Cardiac muscle cell (in vitro differentiated cells and primary cell): ENCODE results near the gene C19orf44. TPM values are rescaled to one million over a fixed set of nuclear protein-coding genes. Genes with fewer than 3 reads are reported as not detected.
A peak's percentile ranks its signal among the peaks of the same experiment; 100 is the strongest.

Source experiments
- DNase-seq, 2 donors: peaks; one replicate each; pipeline versions ENCODE4 v3.0.0 to v3.0.0-alpha.2; 2010 to 2017; ENCODE audit warnings: low read depth in 1 of 2, low spot score in 1 of 2
- H3K27ac ChIP-seq: fragments of 200-600 bp; sonication (generic); 2 replicates; pipeline ENCODE4 v1.5.1; 2016
- H3K27me3 ChIP-seq: fragments of 200-600 bp; sonication (generic); 2 replicates; pipeline ENCODE4 v1.6.0; 2016; ENCODE audit warnings: control low read depth
- H3K36me3 ChIP-seq: fragments of 200-600 bp; sonication (generic); 2 replicates; pipeline ENCODE4 v1.5.1; 2016; ENCODE audit warnings: control low read depth
- H3K4me1 ChIP-seq: fragments of 200-600 bp; sonication (generic); 2 replicates; pipeline ENCODE4 v1.8.1; 2017; ENCODE audit warnings: low read depth, mild to moderate bottlenecking, mixed run types
- H3K4me3 ChIP-seq: fragments of 200-600 bp; sonication (generic); 2 replicates; pipeline ENCODE4 v1.5.1; 2016; ENCODE audit warnings: mild to moderate bottlenecking
- H3K9me3 ChIP-seq: fragments of 200-600 bp; sonication (generic); 2 replicates; pipeline ENCODE4 v1.5.1; 2017; ENCODE audit warnings: low read depth, mild to moderate bottlenecking, control low read depth
- polyA plus RNA-seq: library from polyadenylated mRNA; unstranded; fragments of >200 nt; fragmentation: Nextera tagmentation; extraction: Ambion mirVana; gene quantifications from 2 replicates; pipeline ENCODE4 v1.2.1, GENCODE V29; 2016
- total RNA-seq: library from RNA; depleted of rRNA; stranded (reverse); fragments of >200 nt; gene quantifications from 2 replicates; pipeline ENCODE4 v1.2.3, GENCODE V29; 2016
- TF ChIP-seq, protein P1 (sequence below): IDR thresholded peaks from 2 replicates; pipeline ENCODE4 v1.5.1; 2012; ENCODE audit warnings: low read depth, mild to moderate bottlenecking, low read length

The C19orf44 gene
- total and polyA plus RNA-seq, 2 experiments from 2014 or later, result 5.1 to 9.2 TPM

DNA sequence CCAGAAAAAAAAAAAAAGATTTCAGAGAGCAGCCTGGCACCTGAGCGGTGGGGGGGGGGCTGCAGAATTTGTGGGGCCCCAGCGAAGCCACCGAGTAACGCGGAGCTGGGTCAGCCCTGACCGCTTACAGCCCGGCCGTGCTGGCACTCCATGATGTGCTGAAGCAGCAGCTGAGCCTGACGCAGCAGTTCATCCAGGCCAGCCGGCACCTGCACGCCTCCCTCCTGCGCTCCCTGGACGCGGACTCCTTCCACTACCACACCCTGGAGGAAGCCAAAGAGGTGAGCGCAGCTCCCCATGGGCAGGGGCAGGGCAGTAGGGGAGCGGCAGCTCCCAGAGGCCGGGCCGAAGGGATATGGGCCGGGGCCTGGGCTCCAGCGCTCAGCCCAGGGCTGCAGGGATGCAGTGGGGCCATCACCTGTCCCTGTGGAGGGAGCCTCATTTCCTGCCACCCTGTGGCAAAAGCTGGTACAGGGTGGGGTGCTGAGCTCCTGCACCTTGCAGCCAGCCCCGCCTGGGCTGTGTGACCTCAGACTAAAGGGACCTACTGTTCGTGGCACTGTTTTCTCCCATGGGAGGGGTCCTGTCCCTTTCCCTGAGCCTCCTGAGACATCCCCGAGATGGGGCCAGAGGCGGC is 18.3 kb downstream of the C19orf44 start:
- no peak for DNase-seq

DNA sequence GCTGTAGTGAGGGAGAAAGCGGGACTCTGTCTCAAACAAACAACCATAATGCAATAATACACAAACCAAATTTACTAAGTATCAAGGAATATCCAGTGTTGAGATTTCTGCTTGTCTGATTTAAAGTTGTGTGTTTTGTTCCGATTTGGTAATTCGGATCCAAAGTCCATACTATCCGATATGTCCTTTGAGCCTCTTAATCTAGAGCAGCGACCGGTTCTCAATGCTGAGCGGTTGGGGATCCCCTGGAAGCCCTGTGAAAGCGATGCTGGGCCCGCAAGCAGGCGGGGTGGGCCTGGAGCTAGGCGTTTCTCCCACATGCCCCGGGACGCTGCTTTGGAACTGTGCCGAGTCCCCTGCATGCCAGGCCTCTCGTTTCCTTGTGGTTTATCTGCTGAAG is 20.2 kb downstream of the C19orf44 start:
- H3K27me3 ChIP-seq, result no peaks in the 10 kb centered on the region
- DNase-seq, result no peak
- no peak overlapping the region for H3K4me3 ChIP-seq
- H3K9me3 ChIP-seq, result no peaks in the 10 kb centered on the region
- peaks cover 39% of the 10 kb centered on the region for H3K36me3 ChIP-seq
- H3K27ac ChIP-seq, result no peak overlapping the region
- TF ChIP-seq, protein P1, sequence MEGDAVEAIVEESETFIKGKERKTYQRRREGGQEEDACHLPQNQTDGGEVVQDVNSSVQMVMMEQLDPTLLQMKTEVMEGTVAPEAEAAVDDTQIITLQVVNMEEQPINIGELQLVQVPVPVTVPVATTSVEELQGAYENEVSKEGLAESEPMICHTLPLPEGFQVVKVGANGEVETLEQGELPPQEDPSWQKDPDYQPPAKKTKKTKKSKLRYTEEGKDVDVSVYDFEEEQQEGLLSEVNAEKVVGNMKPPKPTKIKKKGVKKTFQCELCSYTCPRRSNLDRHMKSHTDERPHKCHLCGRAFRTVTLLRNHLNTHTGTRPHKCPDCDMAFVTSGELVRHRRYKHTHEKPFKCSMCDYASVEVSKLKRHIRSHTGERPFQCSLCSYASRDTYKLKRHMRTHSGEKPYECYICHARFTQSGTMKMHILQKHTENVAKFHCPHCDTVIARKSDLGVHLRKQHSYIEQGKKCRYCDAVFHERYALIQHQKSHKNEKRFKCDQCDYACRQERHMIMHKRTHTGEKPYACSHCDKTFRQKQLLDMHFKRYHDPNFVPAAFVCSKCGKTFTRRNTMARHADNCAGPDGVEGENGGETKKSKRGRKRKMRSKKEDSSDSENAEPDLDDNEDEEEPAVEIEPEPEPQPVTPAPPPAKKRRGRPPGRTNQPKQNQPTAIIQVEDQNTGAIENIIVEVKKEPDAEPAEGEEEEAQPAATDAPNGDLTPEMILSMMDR, result no peak
- H3K4me1 ChIP-seq, result no peaks in the 10 kb centered on the region

More for the DNA sequence above, 18.3 kb downstream of the C19orf44 start:
- Histone ChIP-seq H3K4me1 (no peaks in the 10 kb centered on the region), H3K36me3 (peaks cover 23% of the 10 kb centered on the region), H3K27me3 (no peaks in the 10 kb centered on the region), H3K9me3 (no peaks in the 10 kb centered on the region), H3K4me3 (no peak overlapping the region), H3K27ac (no peak overlapping the region)
- TF ChIP-seq, protein P1, result no peak

DNA sequence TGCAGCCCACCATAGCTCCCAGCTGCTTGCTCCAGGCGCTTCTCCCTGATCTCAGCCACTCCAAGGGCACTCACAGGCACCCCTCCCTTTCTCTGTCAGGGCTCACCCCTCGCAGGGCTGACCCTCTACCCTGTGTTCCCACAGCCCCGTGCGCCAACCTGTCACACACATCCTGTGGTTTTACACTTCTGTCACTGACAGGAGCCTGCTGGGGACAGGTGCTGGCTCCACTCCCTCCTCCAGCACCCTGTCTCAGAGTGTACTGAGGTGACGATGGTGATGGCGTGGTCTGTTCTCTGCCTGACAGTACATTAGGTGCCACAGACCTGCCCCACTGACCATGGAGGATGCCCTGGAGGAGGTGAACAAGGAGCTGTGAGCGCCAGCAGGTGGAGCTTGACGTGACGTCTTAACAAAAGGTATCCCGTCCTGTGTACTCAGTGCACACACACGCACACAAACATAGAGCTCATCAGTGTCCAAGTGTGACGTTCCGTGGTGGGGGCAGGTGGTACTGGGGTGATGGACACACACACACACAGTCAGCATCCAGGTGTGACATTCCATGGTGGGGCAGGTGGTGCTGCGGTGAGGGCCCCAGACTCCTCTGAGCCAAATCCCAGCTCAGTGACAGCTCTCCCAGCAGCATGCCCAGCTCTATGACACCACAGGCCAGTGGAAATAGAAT is 20.9 kb downstream of the C19orf44 start:
- no peak for DNase-seq
- Histone ChIP-seq H3K4me3 (no peak overlapping the region), H3K4me1 (no peaks in the 10 kb centered on the region), H3K27ac (no peak overlapping the region), H3K27me3 (no peaks in the 10 kb centered on the region), H3K9me3 (no peaks in the 10 kb centered on the region), H3K36me3 (peaks cover 45% of the 10 kb centered on the region)
- TF ChIP-seq, protein P1, result no peak

DNA sequence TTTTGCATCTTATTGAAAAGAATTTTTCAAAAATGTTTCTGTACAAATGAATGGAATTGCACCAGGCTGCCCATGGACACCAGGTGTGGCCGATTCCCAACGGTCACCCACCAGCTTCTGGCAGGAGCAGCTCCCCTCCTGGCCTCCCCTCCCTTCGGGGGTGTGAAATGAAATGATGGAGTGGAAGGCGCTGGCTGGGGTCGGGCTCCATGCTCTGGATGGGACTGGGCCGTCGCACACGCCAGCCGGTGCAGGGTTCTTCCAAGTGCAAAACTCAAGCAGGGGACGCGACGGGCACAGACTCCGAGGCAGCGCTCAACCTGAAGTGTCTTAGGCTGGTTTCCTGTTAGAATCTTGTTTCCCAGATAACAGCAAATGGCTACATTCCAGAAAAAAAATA is 21.9 kb downstream of the C19orf44 start:
- Histone ChIP-seq H3K27ac (peak overlapping the region; percentile 28), H3K4me1 (no peaks in the 10 kb centered on the region), H3K9me3 (no peaks in the 10 kb centered on the region), H3K36me3 (peaks cover 52% of the 10 kb centered on the region), H3K4me3 (no peak overlapping the region), H3K27me3 (no peaks in the 10 kb centered on the region)
- DNase-seq, result no peak
- TF ChIP-seq, protein P1, result no peak

DNA sequence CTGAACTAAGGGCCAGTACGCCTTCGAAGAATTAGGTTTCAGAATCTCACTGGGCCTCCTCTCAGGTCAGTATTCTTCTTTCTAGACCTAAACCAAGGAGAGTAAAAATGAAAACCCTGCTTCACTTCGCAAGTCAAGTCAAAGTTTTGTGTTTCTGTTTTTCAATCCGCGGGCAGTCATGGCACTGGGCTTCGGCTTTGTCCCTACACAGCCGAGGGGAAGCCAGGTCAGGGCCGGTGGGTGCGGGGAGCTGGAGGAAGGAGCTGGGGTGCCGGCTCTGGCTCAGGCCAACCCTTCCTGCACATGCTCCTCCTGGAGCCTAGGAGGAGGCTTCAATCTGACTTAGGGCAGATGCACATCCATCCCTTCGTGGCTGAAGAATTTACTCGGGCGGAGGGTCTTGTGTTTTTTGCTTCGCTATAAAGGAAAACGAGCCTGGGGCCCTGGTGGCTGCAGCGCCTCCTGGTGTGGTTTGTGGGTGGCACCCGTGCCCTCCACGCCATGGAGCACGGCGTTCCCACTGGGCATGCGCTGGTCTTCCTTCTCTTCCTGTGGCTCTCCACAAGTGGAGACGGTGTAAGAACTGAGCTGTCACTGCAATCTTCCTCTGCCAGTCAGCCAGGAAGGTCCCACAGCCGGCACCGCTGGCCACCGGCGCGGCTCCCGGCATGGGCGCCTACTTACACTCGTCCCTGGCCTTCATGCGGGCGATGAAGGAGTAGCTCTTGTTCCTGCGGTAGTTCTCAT is 22.5 kb downstream of the C19orf44 start:
- no peak for DNase-seq
- H3K9me3 ChIP-seq, result no peaks in the 10 kb centered on the region
- TF ChIP-seq, protein P1, result peak; percentile 10
- H3K36me3 ChIP-seq, result peaks cover 53% of the 10 kb centered on the region
- no peaks in the 10 kb centered on the region for H3K4me1 ChIP-seq
- no peaks in the 10 kb centered on the region for H3K27me3 ChIP-seq
- no peak overlapping the region for H3K4me3 ChIP-seq
- peak overlapping the region; percentile 28 for H3K27ac ChIP-seq
